Ishikawa (cell line): ENCODE data around the gene OR10AG1.

ENCODE experiments used
- CEBPB ChIP-seq: IDR thresholded peaks from 2 replicates; pipeline ENCODE4 v1.6.1; 2012
- EGR1 ChIP-seq: IDR thresholded peaks from 2 replicates; pipeline ENCODE4 v1.6.1; 2012
- FOXM1 ChIP-seq: IDR thresholded peaks from 2 replicates; pipeline ENCODE4 v1.6.1; 2012; ENCODE audit warnings: low read depth, borderline replicate concordance
- TAF1 ChIP-seq: IDR thresholded peaks from 2 replicates; pipeline ENCODE4 v1.6.1; 2012; ENCODE audit warnings: low read depth, mild to moderate bottlenecking
- ZBTB7A ChIP-seq: IDR thresholded peaks from 2 replicates; pipeline ENCODE4 v1.6.1; 2012; ENCODE audit warnings: low read depth
- TF ChIP-seq, protein P1 (sequence below): IDR thresholded peaks from 2 replicates; pipeline ENCODE4 v1.6.1; 2012

DNA sequence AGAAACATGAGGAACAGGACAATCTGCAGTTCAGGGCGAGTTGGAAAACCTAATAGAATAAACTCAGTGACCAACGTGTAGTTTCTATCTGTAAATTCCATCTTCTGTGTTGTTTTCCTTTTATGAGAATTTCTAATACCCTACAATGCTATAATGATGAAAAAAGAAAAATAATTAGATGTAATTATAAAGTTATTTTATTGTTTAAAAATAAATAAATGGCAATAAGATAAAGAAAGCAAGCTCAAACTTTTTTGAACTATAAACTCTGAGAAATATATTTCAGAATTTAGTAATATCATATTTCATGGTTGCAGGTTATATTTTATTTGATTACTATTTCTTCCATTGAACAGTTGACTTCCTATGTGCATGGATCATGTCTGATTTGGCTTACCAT is 33.4 kb downstream of the OR10AG1 start, which contains the start of gene OR5I1:
- TF ChIP-seq TAF1 (no peak), CEBPB (no peak), EGR1 (no peak), FOXM1 (no peak), ZBTB7A (no peak)
- TF ChIP-seq, protein P1, sequence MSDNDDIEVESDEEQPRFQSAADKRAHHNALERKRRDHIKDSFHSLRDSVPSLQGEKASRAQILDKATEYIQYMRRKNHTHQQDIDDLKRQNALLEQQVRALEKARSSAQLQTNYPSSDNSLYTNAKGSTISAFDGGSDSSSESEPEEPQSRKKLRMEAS: no peak
